Nephron (organoid): ENCODE data around the gene GABRR1.

Experiments
- H3K27ac Mint-ChIP-seq, 3 experiments: 2 replicates each; pipeline ENCODE4 v1.8.0; 2020; ENCODE audit warnings: mixed read lengths in 3 of 3, mild to moderate bottlenecking in 2 of 3, moderate library complexity in 1 of 3
- H3K27me3 Mint-ChIP-seq: 2 replicates; pipeline ENCODE4 v1.8.0; 2021; ENCODE audit warnings: low read depth, mild to moderate bottlenecking, moderate library complexity, mixed read lengths
- H3K36me3 Mint-ChIP-seq: 2 replicates; pipeline ENCODE4 v1.8.0; 2020; ENCODE audit warnings: low read depth, mixed read lengths
- H3K4me1 Mint-ChIP-seq: 2 replicates; pipeline ENCODE4 v1.8.0; 2020; ENCODE audit warnings: mixed read lengths
- H3K4me3 Mint-ChIP-seq, 3 experiments: 2 replicates each; pipeline ENCODE4 v1.8.0; 2020; ENCODE audit warnings: mild to moderate bottlenecking in 3 of 3, mixed read lengths in 3 of 3, moderate library complexity in 2 of 3
- H3K9me3 Mint-ChIP-seq: 2 replicates; pipeline ENCODE4 v1.8.0; 2020; ENCODE audit warnings: mixed read lengths
- CTCF ChIP-seq, 3 experiments: fragments of 200-600 bp; sonication (generic); IDR thresholded peaks; one replicate each; pipeline ENCODE4 v1.5.0; 2021; ENCODE audit warnings: antibody characterized with exemption in 3 of 3; ENCODE audit not compliant: unreplicated experiment in 3 of 3

GABRR1 gene

GRCh38 chr6:89217299-89217910, at the start of gene GABRR1:
Gene GABRR1 (minus strand): TSS chr6:89217358. CDS start chr6:89217322, 36 bp downstream.
- Mint-ChIP-seq H3K9me3 (no peaks in the 10 kb centered on the region), H3K4me1 (peaks cover 33% of the 10 kb centered on the region), H3K27ac (peak within 1 kb of the TSS; percentile 74 to 87 (median 77)), H3K27me3 (peaks cover 5% of the 10 kb centered on the region), H3K4me3 (peak within 1 kb of the TSS; percentile 51 to 70 (median 67)), H3K36me3 (no peaks in the 10 kb centered on the region)
- no peak for TF ChIP-seq CTCF (IDR thresholded peaks at IDR 0.05; ENCODE audit: unreplicated experiment in 3 of 3)

- no peak for TF ChIP-seq CTCF (IDR thresholded peaks at IDR 0.05; ENCODE audit: unreplicated experiment in 3 of 3)
- Mint-ChIP-seq H3K4me3 (no peak overlapping the region), H3K27ac (no peak overlapping the region), H3K27me3 (peaks cover 5% of the 10 kb centered on the region), H3K4me1 (peaks cover 14% of the 10 kb centered on the region), H3K36me3 (no peaks in the 10 kb centered on the region), H3K9me3 (no peaks in the 10 kb centered on the region)
These were observed 47.1 kb upstream of the GABRR1 start for GRCh38 chr6:89264296-89264695.

GRCh38 chr6:89260832-89261231, 43.7 kb upstream of the GABRR1 start:
- peaks cover 18% of the 10 kb centered on the region for H3K4me1 Mint-ChIP-seq
- TF ChIP-seq CTCF (IDR thresholded peaks at IDR 0.05; ENCODE audit: unreplicated experiment in 3 of 3) = no peak
- H3K27me3 Mint-ChIP-seq = peaks cover 5% of the 10 kb centered on the region
- H3K9me3 Mint-ChIP-seq = no peaks in the 10 kb centered on the region
- no peaks in the 10 kb centered on the region for H3K36me3 Mint-ChIP-seq
- no peak overlapping the region for H3K4me3 Mint-ChIP-seq
- peak overlapping the region in 1 of 3 experiments; percentile 18 for H3K27ac Mint-ChIP-seq

- H3K27me3 Mint-ChIP-seq = no peaks in the 10 kb centered on the region
- H3K27ac Mint-ChIP-seq = no peak overlapping the region
- no peaks in the 10 kb centered on the region for H3K9me3 Mint-ChIP-seq
- H3K4me3 Mint-ChIP-seq = no peak overlapping the region
- no peaks in the 10 kb centered on the region for H3K36me3 Mint-ChIP-seq
- no peak for TF ChIP-seq CTCF (IDR thresholded peaks at IDR 0.05; ENCODE audit: unreplicated experiment in 3 of 3)
- peaks cover 18% of the 10 kb centered on the region for H3K4me1 Mint-ChIP-seq
These were observed 43.2 kb upstream of the GABRR1 start for GRCh38 chr6:89260310-89260709.

GRCh38 chr6:89258912-89259311, 41.8 kb upstream of the GABRR1 start:
- H3K27ac Mint-ChIP-seq = no peak overlapping the region
- H3K27me3 Mint-ChIP-seq = no peaks in the 10 kb centered on the region
- H3K9me3 Mint-ChIP-seq = no peaks in the 10 kb centered on the region
- TF ChIP-seq CTCF (IDR thresholded peaks at IDR 0.05; ENCODE audit: unreplicated experiment in 3 of 3) = no peak
- H3K36me3 Mint-ChIP-seq = no peaks in the 10 kb centered on the region
- H3K4me1 Mint-ChIP-seq = peaks cover 21% of the 10 kb centered on the region
- no peak overlapping the region for H3K4me3 Mint-ChIP-seq

- no peaks in the 10 kb centered on the region for H3K27me3 Mint-ChIP-seq
- no peak for TF ChIP-seq CTCF (IDR thresholded peaks at IDR 0.05; ENCODE audit: unreplicated experiment in 3 of 3)
- H3K4me3 Mint-ChIP-seq = no peak overlapping the region
- no peak overlapping the region for H3K27ac Mint-ChIP-seq
- H3K9me3 Mint-ChIP-seq = no peaks in the 10 kb centered on the region
- no peaks in the 10 kb centered on the region for H3K36me3 Mint-ChIP-seq
- peaks cover 30% of the 10 kb centered on the region for H3K4me1 Mint-ChIP-seq
These were observed 40.6 kb upstream of the GABRR1 start for GRCh38 chr6:89257781-89258180.
